GM12878 (cell line): Measurements from ENCODE around the gene HDGF.

Source experiments
- CTCF ChIP-seq, 3 experiments: IDR thresholded peaks in 2 of 3; conservative IDR thresholded peaks in 1 of 3; 2 replicates each; pipeline ENCODE4 v1.5.1; 2011; ENCODE audit warnings: low read depth in 3 of 3, low read length in 3 of 3, mild to moderate bottlenecking in 3 of 3, control low read depth in 2 of 3, moderate library complexity in 2 of 3, inconsistent platforms in 1 of 3, mixed read lengths in 1 of 3; ENCODE audit not compliant: control insufficient read depth in 2 of 3, insufficient read depth in 1 of 3; ENCODE audit errors: extremely low read depth in 1 of 3
- NFXL1 ChIP-seq: fragments of 450-650 bp; IDR thresholded peaks from 2 replicates; pipeline ENCODE4 v1.6.1; 2017; ENCODE audit warnings: antibody characterized with exemption, mild to moderate bottlenecking, borderline replicate concordance
- SMAD5 ChIP-seq: IDR thresholded peaks from 2 replicates; pipeline ENCODE4 v1.6.1; 2016; ENCODE audit warnings: antibody characterized with exemption, low read depth

- TF ChIP-seq NFXL1, result no peak
- peak; percentile 60 to 74 (median 67) for TF ChIP-seq CTCF (IDR thresholded peaks at IDR 0.05 in 2 of 3, conservative IDR thresholded peaks at IDR 0.05 in 1 of 3; ENCODE audit: control insufficient read depth in 2 of 3, extremely low read depth in 1 of 3, insufficient read depth in 1 of 3, low read depth in 3 of 3, low read length in 3 of 3)
- TF ChIP-seq SMAD5, result no peak
These were observed 45.4 kb downstream of the HDGF start for GRCh38 chr1:156705918-156706656.
